ENCODE data around the gene EXOC3L1. TPM values are rescaled to one million over a fixed set of nuclear protein-coding genes. Genes with fewer than 3 reads are reported as not detected.

Gene EXOC3L1
- total and polyA plus RNA-seq, 2 of the 13 experiments (the other 11 are each of a cell fraction or from before 2014, with no cell fraction given), result 0.12 TPM; not detected in 1

GRCh38 chr16:67177743-67178699 is 11.9 kb downstream of the EXOC3L1 start (continued):
- TF ChIP-seq ZIK1 (CRISPR knock-in tag; IDR thresholded peaks at IDR 0.05; ENCODE audit: borderline replicate concordance, low read depth) (peak; percentile 68; the same call in 1 of the 2 replicates), IKZF1 (IDR thresholded peaks at IDR 0.05) (no peak), NCOA2 (CRISPR knock-in tag; IDR thresholded peaks at IDR 0.05) (no peak), ZNF275 (CRISPR knock-in tag; IDR thresholded peaks at IDR 0.05; ENCODE audit: borderline replicate concordance) (no peak), ZNF564 (CRISPR knock-in tag; IDR thresholded peaks at IDR 0.05) (0 out of 2 replicates have a peak, but pooled peaks have one; percentile 54), MIER2 (CRISPR knock-in tag; IDR thresholded peaks at IDR 0.05) (peak; percentile 57; the same call in 1 of the 2 replicates), THYN1 (CRISPR knock-in tag; IDR thresholded peaks at IDR 0.05; ENCODE audit: borderline replicate concordance, low read depth) (no peak), THAP7 (CRISPR knock-in tag; IDR thresholded peaks at IDR 0.05) (no peak; the same call in 1 of the 2 replicates), ZFAT (CRISPR knock-in tag; conservative IDR thresholded peaks at IDR 0.05) (no peak), WIZ (CRISPR knock-in tag; IDR thresholded peaks at IDR 0.05) (no peak), SRSF1 (optimal IDR thresholded peaks at IDR 0.05; ENCODE audit: low read depth, low read length) (no peak), MAFK (conservative IDR thresholded peaks at IDR 0.05 in 1 of 2, IDR thresholded peaks at IDR 0.05 in 1 of 2; ENCODE audit: low read length in 2 of 2) (no peak), ZNF878 (CRISPR knock-in tag; IDR thresholded peaks at IDR 0.05) (no peak), PAXIP1 (CRISPR knock-in tag; conservative IDR thresholded peaks at IDR 0.05) (no peak), POGK (CRISPR knock-in tag; conservative IDR thresholded peaks at IDR 0.05) (peak; percentile 55), KLF11 (CRISPR knock-in tag; IDR thresholded peaks at IDR 0.05) (no peak), HCFC1 (IDR thresholded peaks at IDR 0.05; ENCODE audit: low read depth, low read length) (no peak), ZNF761 (CRISPR knock-in tag; conservative IDR thresholded peaks at IDR 0.05) (0 out of 2 replicates have a peak, but pooled peaks have one; percentile 71), IRF1 (CRISPR knock-in tag; IDR thresholded peaks at IDR 0.05; ENCODE audit: low read depth) (no peak), ARHGAP35 (CRISPR knock-in tag; IDR thresholded peaks at IDR 0.05; ENCODE audit: borderline replicate concordance) (no peak; the same call in 1 of the 2 replicates), NBN (conservative IDR thresholded peaks at IDR 0.05) (no peak)

All from HepG2 (cell line).